ENCODE measurements around the gene LSM10. TPM values are rescaled to one million over a fixed set of nuclear protein-coding genes. Genes with fewer than 3 reads are reported as not detected.

LSM10 gene
- total and polyA plus RNA-seq, 2 experiments from 2014 or later: 27.5 to 98.9 TPM

DNA sequence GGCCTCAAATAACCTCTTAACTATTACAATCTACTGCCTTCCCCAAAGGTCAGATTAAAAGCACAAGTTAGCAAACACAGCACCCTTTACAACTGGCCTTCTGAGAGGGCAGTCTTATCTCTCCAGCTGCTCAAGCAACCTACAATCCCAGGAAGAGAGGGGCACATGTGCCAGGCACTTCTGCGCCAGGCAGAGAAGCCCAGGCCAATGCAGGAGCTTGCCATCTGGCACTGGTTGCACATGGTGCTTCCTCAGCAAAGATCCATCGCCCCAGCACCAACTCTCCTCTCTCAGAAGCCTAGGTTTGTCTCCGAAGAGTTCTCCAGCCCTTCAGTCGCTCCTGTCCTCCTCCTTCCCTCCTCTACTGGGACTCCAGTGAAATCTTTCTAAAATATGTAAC, 14.5 kb downstream of the LSM10 start:
- Histone ChIP-seq H3K27me3 (ENCODE audit: insufficient read depth) (no peaks in the 10 kb centered on the region), H3F3A (replicated peaks; ENCODE audit: low read depth) (peaks cover 21% of the 10 kb centered on the region), H3K4me2 (no peak overlapping the region), H4K20me1 (replicated peaks; ENCODE audit: insufficient read depth) (peaks cover 37% of the 10 kb centered on the region), H3K4me1 (ENCODE audit: insufficient read depth) (peaks cover 16% of the 10 kb centered on the region), H3K27ac (ENCODE audit: low read depth) (no peak overlapping the region; the same call in 1 of the 2 replicates), H2AFZ (no peak overlapping the region), H3K4me3 (no peak overlapping the region), H3K79me2 (replicated peaks; ENCODE audit: insufficient read depth) (peaks cover 69% of the 10 kb centered on the region), H3K36me3 (ENCODE audit: insufficient read depth) (no peaks in the 10 kb centered on the region), H3K9me2 (ENCODE audit: insufficient read depth) (no peaks in the 10 kb centered on the region)
- Mint-ChIP-seq H3K9me3 (no peaks in the 10 kb centered on the region), H3K4me1 (peaks cover 53% of the 10 kb centered on the region), H3K36me3 (ENCODE audit: low read depth) (peaks cover 4% of the 10 kb centered on the region), H3K4me3 (peak overlapping the region; percentile 54; the same call in 1 of the 3 replicates), H3K27me3 (ENCODE audit: insufficient read depth, low read depth, poor library complexity) (peaks cover 17% of the 10 kb centered on the region), H3K27ac (no peak overlapping the region)
- no peak for ATAC-seq
- no peak for DNase-seq (ENCODE audit: low spot score)
- TF ChIP-seq POLR2AphosphoS5 (IDR thresholded peaks at IDR 0.05; ENCODE audit: low read depth): no peak
- TF ChIP-seq ZNF114 (CRISPR knock-in tag; IDR thresholded peaks at IDR 0.05): no peak
- no peak for TF ChIP-seq EZH2phosphoT487 (IDR thresholded peaks at IDR 0.05; ENCODE audit: unreplicated experiment)
- TF ChIP-seq CREB1 (CRISPR knock-in tag; IDR thresholded peaks at IDR 0.05; ENCODE audit: low read depth): no peak
- TF ChIP-seq, protein P1, sequence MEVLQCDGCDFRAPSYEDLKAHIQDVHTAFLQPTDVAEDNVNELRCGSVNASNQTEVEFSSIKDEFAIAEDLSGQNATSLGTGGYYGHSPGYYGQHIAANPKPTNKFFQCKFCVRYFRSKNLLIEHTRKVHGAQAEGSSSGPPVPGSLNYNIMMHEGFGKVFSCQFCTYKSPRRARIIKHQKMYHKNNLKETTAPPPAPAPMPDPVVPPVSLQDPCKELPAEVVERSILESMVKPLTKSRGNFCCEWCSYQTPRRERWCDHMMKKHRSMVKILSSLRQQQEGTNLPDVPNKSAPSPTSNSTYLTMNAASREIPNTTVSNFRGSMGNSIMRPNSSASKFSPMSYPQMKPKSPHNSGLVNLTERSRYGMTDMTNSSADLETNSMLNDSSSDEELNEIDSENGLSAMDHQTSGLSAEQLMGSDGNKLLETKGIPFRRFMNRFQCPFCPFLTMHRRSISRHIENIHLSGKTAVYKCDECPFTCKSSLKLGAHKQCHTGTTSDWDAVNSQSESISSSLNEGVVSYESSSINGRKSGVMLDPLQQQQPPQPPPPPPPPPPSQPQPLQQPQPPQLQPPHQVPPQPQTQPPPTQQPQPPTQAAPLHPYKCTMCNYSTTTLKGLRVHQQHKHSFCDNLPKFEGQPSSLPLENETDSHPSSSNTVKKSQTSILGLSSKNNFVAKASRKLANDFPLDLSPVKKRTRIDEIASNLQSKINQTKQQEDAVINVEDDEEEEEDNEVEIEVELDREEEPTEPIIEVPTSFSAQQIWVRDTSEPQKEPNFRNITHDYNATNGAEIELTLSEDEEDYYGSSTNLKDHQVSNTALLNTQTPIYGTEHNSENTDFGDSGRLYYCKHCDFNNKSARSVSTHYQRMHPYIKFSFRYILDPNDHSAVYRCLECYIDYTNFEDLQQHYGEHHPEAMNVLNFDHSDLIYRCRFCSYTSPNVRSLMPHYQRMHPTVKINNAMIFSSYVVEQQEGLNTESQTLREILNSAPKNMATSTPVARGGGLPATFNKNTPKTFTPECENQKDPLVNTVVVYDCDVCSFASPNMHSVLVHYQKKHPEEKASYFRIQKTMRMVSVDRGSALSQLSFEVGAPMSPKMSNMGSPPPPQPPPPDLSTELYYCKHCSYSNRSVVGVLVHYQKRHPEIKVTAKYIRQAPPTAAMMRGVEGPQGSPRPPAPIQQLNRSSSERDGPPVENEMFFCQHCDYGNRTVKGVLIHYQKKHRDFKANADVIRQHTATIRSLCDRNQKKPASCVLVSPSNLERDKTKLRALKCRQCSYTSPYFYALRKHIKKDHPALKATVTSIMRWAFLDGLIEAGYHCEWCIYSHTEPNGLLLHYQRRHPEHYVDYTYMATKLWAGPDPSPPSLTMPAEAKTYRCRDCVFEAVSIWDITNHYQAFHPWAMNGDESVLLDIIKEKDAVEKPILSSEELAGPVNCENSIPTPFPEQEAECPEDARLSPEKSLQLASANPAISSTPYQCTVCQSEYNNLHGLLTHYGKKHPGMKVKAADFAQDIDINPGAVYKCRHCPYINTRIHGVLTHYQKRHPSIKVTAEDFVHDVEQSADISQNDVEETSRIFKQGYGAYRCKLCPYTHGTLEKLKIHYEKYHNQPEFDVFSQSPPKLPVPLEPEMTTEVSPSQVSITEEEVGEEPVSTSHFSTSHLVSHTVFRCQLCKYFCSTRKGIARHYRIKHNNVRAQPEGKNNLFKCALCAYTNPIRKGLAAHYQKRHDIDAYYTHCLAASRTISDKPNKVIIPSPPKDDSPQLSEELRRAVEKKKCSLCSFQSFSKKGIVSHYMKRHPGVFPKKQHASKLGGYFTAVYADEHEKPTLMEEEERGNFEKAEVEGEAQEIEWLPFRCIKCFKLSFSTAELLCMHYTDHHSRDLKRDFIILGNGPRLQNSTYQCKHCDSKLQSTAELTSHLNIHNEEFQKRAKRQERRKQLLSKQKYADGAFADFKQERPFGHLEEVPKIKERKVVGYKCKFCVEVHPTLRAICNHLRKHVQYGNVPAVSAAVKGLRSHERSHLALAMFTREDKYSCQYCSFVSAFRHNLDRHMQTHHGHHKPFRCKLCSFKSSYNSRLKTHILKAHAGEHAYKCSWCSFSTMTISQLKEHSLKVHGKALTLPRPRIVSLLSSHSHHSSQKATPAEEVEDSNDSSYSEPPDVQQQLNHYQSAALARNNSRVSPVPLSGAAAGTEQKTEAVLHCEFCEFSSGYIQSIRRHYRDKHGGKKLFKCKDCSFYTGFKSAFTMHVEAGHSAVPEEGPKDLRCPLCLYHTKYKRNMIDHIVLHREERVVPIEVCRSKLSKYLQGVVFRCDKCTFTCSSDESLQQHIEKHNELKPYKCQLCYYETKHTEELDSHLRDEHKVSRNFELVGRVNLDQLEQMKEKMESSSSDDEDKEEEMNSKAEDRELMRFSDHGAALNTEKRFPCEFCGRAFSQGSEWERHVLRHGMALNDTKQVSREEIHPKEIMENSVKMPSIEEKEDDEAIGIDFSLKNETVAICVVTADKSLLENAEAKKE (CRISPR knock-in tag; IDR thresholded peaks at IDR 0.05): no peak
- no peak for TF ChIP-seq STAT1 (IDR thresholded peaks at IDR 0.05; ENCODE audit: unreplicated experiment)
- no peak for TF ChIP-seq ZNF331 (CRISPR knock-in tag; IDR thresholded peaks at IDR 0.05; ENCODE audit: low read depth)
- no peak for TF ChIP-seq NANOG (IDR thresholded peaks at IDR 0.05; ENCODE audit: borderline replicate concordance)
- TF ChIP-seq, protein P2, sequence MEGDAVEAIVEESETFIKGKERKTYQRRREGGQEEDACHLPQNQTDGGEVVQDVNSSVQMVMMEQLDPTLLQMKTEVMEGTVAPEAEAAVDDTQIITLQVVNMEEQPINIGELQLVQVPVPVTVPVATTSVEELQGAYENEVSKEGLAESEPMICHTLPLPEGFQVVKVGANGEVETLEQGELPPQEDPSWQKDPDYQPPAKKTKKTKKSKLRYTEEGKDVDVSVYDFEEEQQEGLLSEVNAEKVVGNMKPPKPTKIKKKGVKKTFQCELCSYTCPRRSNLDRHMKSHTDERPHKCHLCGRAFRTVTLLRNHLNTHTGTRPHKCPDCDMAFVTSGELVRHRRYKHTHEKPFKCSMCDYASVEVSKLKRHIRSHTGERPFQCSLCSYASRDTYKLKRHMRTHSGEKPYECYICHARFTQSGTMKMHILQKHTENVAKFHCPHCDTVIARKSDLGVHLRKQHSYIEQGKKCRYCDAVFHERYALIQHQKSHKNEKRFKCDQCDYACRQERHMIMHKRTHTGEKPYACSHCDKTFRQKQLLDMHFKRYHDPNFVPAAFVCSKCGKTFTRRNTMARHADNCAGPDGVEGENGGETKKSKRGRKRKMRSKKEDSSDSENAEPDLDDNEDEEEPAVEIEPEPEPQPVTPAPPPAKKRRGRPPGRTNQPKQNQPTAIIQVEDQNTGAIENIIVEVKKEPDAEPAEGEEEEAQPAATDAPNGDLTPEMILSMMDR (conservative IDR thresholded peaks at IDR 0.05; ENCODE audit: low read depth in 2 of 2): no peak
- TF ChIP-seq, protein P3, sequence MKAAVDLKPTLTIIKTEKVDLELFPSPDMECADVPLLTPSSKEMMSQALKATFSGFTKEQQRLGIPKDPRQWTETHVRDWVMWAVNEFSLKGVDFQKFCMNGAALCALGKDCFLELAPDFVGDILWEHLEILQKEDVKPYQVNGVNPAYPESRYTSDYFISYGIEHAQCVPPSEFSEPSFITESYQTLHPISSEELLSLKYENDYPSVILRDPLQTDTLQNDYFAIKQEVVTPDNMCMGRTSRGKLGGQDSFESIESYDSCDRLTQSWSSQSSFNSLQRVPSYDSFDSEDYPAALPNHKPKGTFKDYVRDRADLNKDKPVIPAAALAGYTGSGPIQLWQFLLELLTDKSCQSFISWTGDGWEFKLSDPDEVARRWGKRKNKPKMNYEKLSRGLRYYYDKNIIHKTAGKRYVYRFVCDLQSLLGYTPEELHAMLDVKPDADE (IDR thresholded peaks at IDR 0.05): no peak
- TF ChIP-seq, protein P4, sequence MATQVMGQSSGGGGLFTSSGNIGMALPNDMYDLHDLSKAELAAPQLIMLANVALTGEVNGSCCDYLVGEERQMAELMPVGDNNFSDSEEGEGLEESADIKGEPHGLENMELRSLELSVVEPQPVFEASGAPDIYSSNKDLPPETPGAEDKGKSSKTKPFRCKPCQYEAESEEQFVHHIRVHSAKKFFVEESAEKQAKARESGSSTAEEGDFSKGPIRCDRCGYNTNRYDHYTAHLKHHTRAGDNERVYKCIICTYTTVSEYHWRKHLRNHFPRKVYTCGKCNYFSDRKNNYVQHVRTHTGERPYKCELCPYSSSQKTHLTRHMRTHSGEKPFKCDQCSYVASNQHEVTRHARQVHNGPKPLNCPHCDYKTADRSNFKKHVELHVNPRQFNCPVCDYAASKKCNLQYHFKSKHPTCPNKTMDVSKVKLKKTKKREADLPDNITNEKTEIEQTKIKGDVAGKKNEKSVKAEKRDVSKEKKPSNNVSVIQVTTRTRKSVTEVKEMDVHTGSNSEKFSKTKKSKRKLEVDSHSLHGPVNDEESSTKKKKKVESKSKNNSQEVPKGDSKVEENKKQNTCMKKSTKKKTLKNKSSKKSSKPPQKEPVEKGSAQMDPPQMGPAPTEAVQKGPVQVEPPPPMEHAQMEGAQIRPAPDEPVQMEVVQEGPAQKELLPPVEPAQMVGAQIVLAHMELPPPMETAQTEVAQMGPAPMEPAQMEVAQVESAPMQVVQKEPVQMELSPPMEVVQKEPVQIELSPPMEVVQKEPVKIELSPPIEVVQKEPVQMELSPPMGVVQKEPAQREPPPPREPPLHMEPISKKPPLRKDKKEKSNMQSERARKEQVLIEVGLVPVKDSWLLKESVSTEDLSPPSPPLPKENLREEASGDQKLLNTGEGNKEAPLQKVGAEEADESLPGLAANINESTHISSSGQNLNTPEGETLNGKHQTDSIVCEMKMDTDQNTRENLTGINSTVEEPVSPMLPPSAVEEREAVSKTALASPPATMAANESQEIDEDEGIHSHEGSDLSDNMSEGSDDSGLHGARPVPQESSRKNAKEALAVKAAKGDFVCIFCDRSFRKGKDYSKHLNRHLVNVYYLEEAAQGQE (IDR thresholded peaks at IDR 0.05; ENCODE audit: unreplicated experiment): no peak
- no peak for TF ChIP-seq EZH2 (IDR thresholded peaks at IDR 0.05; ENCODE audit: low read depth, unreplicated experiment)

Data from GM23338 (cell line).